K562 (cell line): ENCODE measurements around the gene SLC25A11. TPM values are rescaled to one million over a fixed set of nuclear protein-coding genes. Genes with fewer than 3 reads are reported as not detected.

Experiments
- BRD9 ChIP-seq: fragments of 450-650 bp; IDR thresholded peaks from 2 replicates; pipeline ENCODE4 v1.6.1; 2018; ENCODE audit warnings: low read depth; ENCODE audit not compliant: partially characterized antibody
- CREM ChIP-seq: IDR thresholded peaks from 2 replicates; pipeline ENCODE4 v1.6.1; 2014; ENCODE audit warnings: antibody characterized with exemption, low read depth
- CTBP1 ChIP-seq: fragments of 450-650 bp; IDR thresholded peaks from 2 replicates; pipeline ENCODE4 v1.6.1; 2016; ENCODE audit warnings: borderline replicate concordance
- FOXA1 ChIP-seq: fragments of 450-650 bp; IDR thresholded peaks from 2 replicates; pipeline ENCODE4 v1.6.1; 2016; ENCODE audit warnings: mild to moderate bottlenecking, borderline replicate concordance
- GTF2F1 ChIP-seq: IDR thresholded peaks from 2 replicates; pipeline ENCODE4 v1.6.1; 2011; ENCODE audit warnings: low read depth, low read length, improper control_type of control experiment
- KDM4B ChIP-seq, 2 experiments: fragments of 450-650 bp in 1 of 2; sonication (generic) in 1 of 2; IDR thresholded peaks; 2 replicates each; pipeline ENCODE4 v1.6.1; 2016 to 2017; ENCODE audit warnings: borderline replicate concordance in 2 of 2, antibody characterized with exemption in 1 of 2, low read depth in 1 of 2, mild to moderate bottlenecking in 1 of 2
- NCOR1 ChIP-seq: fragments of 450-650 bp; IDR thresholded peaks from 2 replicates; pipeline ENCODE4 v1.6.1; 2016; ENCODE audit warnings: mild to moderate bottlenecking, moderate library complexity
- PCBP1 ChIP-seq: fragments of 200-400 bp; formaldehyde crosslinking; IDR thresholded peaks from 2 replicates; pipeline ENCODE4 v1.6.1; 2018; ENCODE audit warnings: mild to moderate bottlenecking, low read depth, low read length; ENCODE audit not compliant: poor library complexity, severe bottlenecking
- PRMT5 ChIP-seq: sonication (generic); formaldehyde crosslinking; IDR thresholded peaks from 2 replicates; pipeline ENCODE4 v1.5.0; 2020; ENCODE audit warnings: missing genetic modification reagents
- PTTG1 ChIP-seq: fragments of 450-650 bp; IDR thresholded peaks from 2 replicates; pipeline ENCODE4 v1.6.1; 2016; ENCODE audit warnings: low read depth, mild to moderate bottlenecking, missing genetic modification characterization, missing compliant biosample characterization
- RBM14 ChIP-seq: fragments of 200-400 bp; formaldehyde crosslinking; IDR thresholded peaks from 2 replicates; pipeline ENCODE4 v1.6.1; 2018; ENCODE audit warnings: low read depth, mild to moderate bottlenecking, low read length, moderate library complexity, borderline replicate concordance; ENCODE audit not compliant: insufficient read depth
- TGIF2 ChIP-seq: sonication (generic); formaldehyde crosslinking; IDR thresholded peaks from 2 replicates; pipeline ENCODE4 v1.8.1; 2022; ENCODE audit warnings: mild to moderate bottlenecking, missing genetic modification reagents, moderate library complexity
- YY1 ChIP-seq, 3 experiments: IDR thresholded peaks; 2 replicates each; pipeline ENCODE4 v1.6.1; 2011; ENCODE audit warnings: low read length in 2 of 3, mild to moderate bottlenecking in 2 of 3, moderate library complexity in 2 of 3, borderline replicate concordance in 1 of 3, control low read depth in 1 of 3, low read depth in 1 of 3; ENCODE audit not compliant: insufficient read depth in 3 of 3, insufficient replicate concordance in 2 of 3, control insufficient read depth in 1 of 3, insufficient read length in 1 of 3; ENCODE audit errors: extremely low read depth in 1 of 3
- ZNF184 ChIP-seq: sonication (generic); formaldehyde crosslinking; IDR thresholded peaks from 2 replicates; pipeline ENCODE4 v1.5.0; 2020; ENCODE audit warnings: missing genetic modification reagents
- ZNF274 ChIP-seq: IDR thresholded peaks from 2 replicates; pipeline ENCODE4 v1.6.1; 2011; ENCODE audit warnings: low read depth, mild to moderate bottlenecking, low read length, moderate library complexity, borderline replicate concordance
- ZNF3 ChIP-seq: fragments of 250-450 bp; sonication (Bioruptor Pico); IDR thresholded peaks from 2 replicates; pipeline ENCODE4 v1.5.0; 2021; ENCODE audit warnings: mild to moderate bottlenecking, moderate library complexity
- ZSCAN29 ChIP-seq: fragments of 450-650 bp; IDR thresholded peaks from 2 replicates; pipeline ENCODE4 v1.6.1; 2017
- polyA plus RNA-seq, 8 experiments: library from polyadenylated mRNA; depleted of rRNA in 4 of 8; stranded (reverse) in 5 of 8; unstranded in 3 of 8; fragments of >200 nt; fragmentation: Nextera tagmentation in 2 of 8; fragmentation: Illumina TruSeq in 1 of 8; extraction: Ambion mirVana in 2 of 8; extraction: Trizol in 1 of 8; gene quantifications; 2 replicates each; pipeline versions ENCODE4 v1.2.1 to v1.2.3, GENCODE V29; 2011 to 2014; ENCODE audit warnings: inconsistent platforms in 1 of 8, missing spikeins in 1 of 8
- total RNA-seq, 7 experiments: library from RNA; depleted of rRNA in 6 of 7; stranded (reverse); fragments of >200 nt in 6 of 7; fragmentation: Illumina TruSeq in 2 of 7; extraction: Trizol in 2 of 7; gene quantifications; 2 replicates each; pipeline versions ENCODE4 v1.2.1 to v1.2.3, GENCODE V29; 2011 to 2021; ENCODE audit warnings: low replicate concordance in 1 of 7
- TF ChIP-seq, protein P1 (sequence below), 2 experiments: IDR thresholded peaks in 1 of 2; conservative IDR thresholded peaks in 1 of 2; 2 replicates each; pipeline ENCODE4 v1.6.1; 2016; ENCODE audit warnings: low read depth in 2 of 2, mild to moderate bottlenecking in 1 of 2, missing compliant biosample characterization in 1 of 2, missing genetic modification characterization in 1 of 2, moderate library complexity in 1 of 2
- TF ChIP-seq, protein P2 (sequence below): fragments of 450-650 bp; formaldehyde crosslinking; IDR thresholded peaks from 2 replicates; pipeline ENCODE4 v1.4.0; 2022; ENCODE audit warnings: mild to moderate bottlenecking, moderate library complexity

The SLC25A11 gene
- total and polyA plus RNA-seq, 9 of the 15 experiments (the other 6 are each of a cell fraction or from before 2014, with no cell fraction given): 3.1 to 56.7 (median 32.9) TPM

GRCh38 chr17:4949321-4950074 lies 9.7 kb upstream of the SLC25A11 start (continued):
- TF ChIP-seq, protein P1, sequence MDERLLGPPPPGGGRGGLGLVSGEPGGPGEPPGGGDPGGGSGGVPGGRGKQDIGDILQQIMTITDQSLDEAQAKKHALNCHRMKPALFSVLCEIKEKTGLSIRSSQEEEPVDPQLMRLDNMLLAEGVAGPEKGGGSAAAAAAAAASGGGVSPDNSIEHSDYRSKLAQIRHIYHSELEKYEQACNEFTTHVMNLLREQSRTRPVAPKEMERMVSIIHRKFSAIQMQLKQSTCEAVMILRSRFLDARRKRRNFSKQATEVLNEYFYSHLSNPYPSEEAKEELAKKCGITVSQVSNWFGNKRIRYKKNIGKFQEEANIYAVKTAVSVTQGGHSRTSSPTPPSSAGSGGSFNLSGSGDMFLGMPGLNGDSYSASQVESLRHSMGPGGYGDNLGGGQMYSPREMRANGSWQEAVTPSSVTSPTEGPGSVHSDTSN (CRISPR knock-in tag; IDR thresholded peaks at IDR 0.05; ENCODE audit: low read depth): no peak
- TF ChIP-seq, protein P1 (tag; conservative IDR thresholded peaks at IDR 0.05; ENCODE audit: low read depth): no peak
- peak in 1 of 3 experiments; percentile 7 for TF ChIP-seq YY1 (IDR thresholded peaks at IDR 0.05; ENCODE audit: borderline replicate concordance in 1 of 3, control insufficient read depth in 1 of 3, extremely low read depth in 1 of 3, insufficient read depth in 3 of 3, insufficient read length in 1 of 3, insufficient replicate concordance in 2 of 3, low read depth in 1 of 3, low read length in 2 of 3)
- no peak for TF ChIP-seq BRD9
- TF ChIP-seq ZNF274: no peak
- no peak for TF ChIP-seq RBM14
- TF ChIP-seq TGIF2 (CRISPR knock-in tag): no peak
- TF ChIP-seq PTTG1 (tag): no peak
- no peak for TF ChIP-seq KDM4B (IDR thresholded peaks at IDR 0.05; ENCODE audit: borderline replicate concordance in 2 of 2, low read depth in 1 of 2)
- no peak for TF ChIP-seq CREM
- no peak for TF ChIP-seq FOXA1
- no peak for TF ChIP-seq ZNF184
- no peak for TF ChIP-seq GTF2F1
- peak; percentile 54 for TF ChIP-seq NCOR1
- TF ChIP-seq PRMT5: no peak
- peak; percentile 69 for TF ChIP-seq PCBP1
- TF ChIP-seq ZSCAN29: no peak
- no peak; the same call in 1 of the 2 replicates for TF ChIP-seq CTBP1
- TF ChIP-seq, protein P2, sequence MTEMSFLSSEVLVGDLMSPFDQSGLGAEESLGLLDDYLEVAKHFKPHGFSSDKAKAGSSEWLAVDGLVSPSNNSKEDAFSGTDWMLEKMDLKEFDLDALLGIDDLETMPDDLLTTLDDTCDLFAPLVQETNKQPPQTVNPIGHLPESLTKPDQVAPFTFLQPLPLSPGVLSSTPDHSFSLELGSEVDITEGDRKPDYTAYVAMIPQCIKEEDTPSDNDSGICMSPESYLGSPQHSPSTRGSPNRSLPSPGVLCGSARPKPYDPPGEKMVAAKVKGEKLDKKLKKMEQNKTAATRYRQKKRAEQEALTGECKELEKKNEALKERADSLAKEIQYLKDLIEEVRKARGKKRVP (CRISPR knock-in tag): 0 out of 2 replicates have a peak, but pooled peaks have one; percentile 23
- TF ChIP-seq ZNF3: no peak
